Measurements from ENCODE around the gene NEB. TPM values are rescaled to one million over a fixed set of nuclear protein-coding genes. Genes with fewer than 3 reads are reported as not detected.

Gene NEB
- total RNA-seq, 4 donors from 2014 or later = 0.07 to 0.47 (median 0.21) TPM

GRCh38 chr2:151551556-151551955 is 182.7 kb downstream of the NEB start:
- 78% methylated on average over 1 of the region's 5 CpGs; no CpG with 5 or more reads in 1 of the 2 donors for WGBS, 2 donors (ENCODE audit: low coverage in 1 of 2)
- H3K9me3 ChIP-seq = no peaks in the 10 kb centered on the region
- TF ChIP-seq POLR2AphosphoS5 (IDR thresholded peaks at IDR 0.05) (no peak), POLR2A (IDR thresholded peaks at IDR 0.05) (no peak), EP300 (IDR thresholded peaks at IDR 0.05) (no peak)
- H3K4me1 ChIP-seq = no peaks in the 10 kb centered on the region
- H3K36me3 ChIP-seq = no peaks in the 10 kb centered on the region
- H3K27ac ChIP-seq = no peak overlapping the region
- H3K4me3 ChIP-seq = no peak overlapping the region
- H3K27me3 ChIP-seq = no peaks in the 10 kb centered on the region
- no peak for ATAC-seq

GRCh38 chr2:151549191-151549590 is 185.1 kb downstream of the NEB start:
- Histone ChIP-seq H3K4me1 (no peaks in the 10 kb centered on the region), H3K27ac (no peak overlapping the region), H3K9me3 (no peaks in the 10 kb centered on the region), H3K27me3 (no peaks in the 10 kb centered on the region), H3K36me3 (no peaks in the 10 kb centered on the region), H3K4me3 (no peak overlapping the region)
- WGBS, 2 donors (ENCODE audit: low coverage in 1 of 2) = 92% methylated on average over 2 of the region's 2 CpGs
- TF ChIP-seq POLR2AphosphoS5 (IDR thresholded peaks at IDR 0.05) = no peak
- TF ChIP-seq CTCF (IDR thresholded peaks at IDR 0.05) = no peak
- no peak for TF ChIP-seq POLR2A (IDR thresholded peaks at IDR 0.05)
- no peak for TF ChIP-seq EP300 (IDR thresholded peaks at IDR 0.05)
- ATAC-seq = no peak

GRCh38 chr2:151544449-151544848 is 189.8 kb downstream of the NEB start:
- Histone ChIP-seq H3K4me1 (no peaks in the 10 kb centered on the region), H3K27ac (peak overlapping the region in 2 of 4 donors; percentile 36 to 52), H3K9me3 (no peaks in the 10 kb centered on the region), H3K4me3 (no peak overlapping the region), H3K36me3 (no peaks in the 10 kb centered on the region), H3K27me3 (no peaks in the 10 kb centered on the region)
- WGBS, 2 donors (ENCODE audit: low coverage in 1 of 2) = 66% methylated on average over 5 of the region's 5 CpGs; no CpG with 5 or more reads in 1 of the 2 donors
- TF ChIP-seq EP300 (IDR thresholded peaks at IDR 0.05) (no peak), POLR2AphosphoS5 (IDR thresholded peaks at IDR 0.05) (no peak), CTCF (IDR thresholded peaks at IDR 0.05) (no peak)
- peak; percentile 34 for ATAC-seq

GRCh38 chr2:151543876-151544275 is 190.4 kb downstream of the NEB start:
- Histone ChIP-seq H3K4me3 (no peak overlapping the region), H3K4me1 (no peaks in the 10 kb centered on the region), H3K9me3 (no peaks in the 10 kb centered on the region), H3K27me3 (no peaks in the 10 kb centered on the region), H3K27ac (peak overlapping the region in 1 of 4 donors; percentile 36), H3K36me3 (no peaks in the 10 kb centered on the region)
- TF ChIP-seq CTCF (IDR thresholded peaks at IDR 0.05) (no peak), EP300 (IDR thresholded peaks at IDR 0.05) (no peak), POLR2AphosphoS5 (IDR thresholded peaks at IDR 0.05) (no peak), POLR2A (IDR thresholded peaks at IDR 0.05) (no peak)
- WGBS, 2 donors (ENCODE audit: low coverage in 1 of 2) = 65 to 90% methylated on average over 3 of the region's 3 CpGs
- no peak for ATAC-seq

- WGBS, 2 donors (ENCODE audit: low coverage in 1 of 2) = 74 to 79% methylated on average over 5 to 7 of the region's 7 CpGs
- Histone ChIP-seq H3K27ac (no peak overlapping the region), H3K4me3 (no peak overlapping the region), H3K4me1 (no peaks in the 10 kb centered on the region), H3K9me3 (no peaks in the 10 kb centered on the region), H3K36me3 (no peaks in the 10 kb centered on the region), H3K27me3 (no peaks in the 10 kb centered on the region)
- no peak for TF ChIP-seq POLR2AphosphoS5 (IDR thresholded peaks at IDR 0.05)
- TF ChIP-seq EP300 (IDR thresholded peaks at IDR 0.05) = no peak
- no peak for ATAC-seq
These were observed 200.3 kb downstream of the NEB start for GRCh38 chr2:151534001-151534400.

- no peaks in the 10 kb centered on the region for H3K27me3 ChIP-seq
- H3K27ac ChIP-seq = no peak overlapping the region
- TF ChIP-seq POLR2A (IDR thresholded peaks at IDR 0.05) = no peak
- no peak for TF ChIP-seq EP300 (IDR thresholded peaks at IDR 0.05)
- no peak for TF ChIP-seq CTCF (IDR thresholded peaks at IDR 0.05)
- TF ChIP-seq POLR2AphosphoS5 (IDR thresholded peaks at IDR 0.05) = no peak
- 95 to 98% methylated on average over 3 of the region's 3 CpGs for WGBS, 2 donors (ENCODE audit: low coverage in 1 of 2)
- no peaks in the 10 kb centered on the region for H3K9me3 ChIP-seq
- ATAC-seq = no peak
- no peaks in the 10 kb centered on the region for H3K36me3 ChIP-seq
- no peak overlapping the region for H3K4me3 ChIP-seq
- no peaks in the 10 kb centered on the region for H3K4me1 ChIP-seq
These were observed 201.1 kb downstream of the NEB start for GRCh38 chr2:151533127-151533526.

Measured in gastroesophageal sphincter (tissue), 4 donors.